Brain pericyte (primary cell): ENCODE measurements around the gene GAP43.
A peak's percentile ranks its signal among the peaks of the same experiment; 100 is the strongest.

Experiments
- DNase-seq: peaks from one replicate; pipeline ENCODE4 v3.0.0-alpha.2; 2012; ENCODE audit warnings: low read depth, low spot score

Gene GAP43

DNA sequence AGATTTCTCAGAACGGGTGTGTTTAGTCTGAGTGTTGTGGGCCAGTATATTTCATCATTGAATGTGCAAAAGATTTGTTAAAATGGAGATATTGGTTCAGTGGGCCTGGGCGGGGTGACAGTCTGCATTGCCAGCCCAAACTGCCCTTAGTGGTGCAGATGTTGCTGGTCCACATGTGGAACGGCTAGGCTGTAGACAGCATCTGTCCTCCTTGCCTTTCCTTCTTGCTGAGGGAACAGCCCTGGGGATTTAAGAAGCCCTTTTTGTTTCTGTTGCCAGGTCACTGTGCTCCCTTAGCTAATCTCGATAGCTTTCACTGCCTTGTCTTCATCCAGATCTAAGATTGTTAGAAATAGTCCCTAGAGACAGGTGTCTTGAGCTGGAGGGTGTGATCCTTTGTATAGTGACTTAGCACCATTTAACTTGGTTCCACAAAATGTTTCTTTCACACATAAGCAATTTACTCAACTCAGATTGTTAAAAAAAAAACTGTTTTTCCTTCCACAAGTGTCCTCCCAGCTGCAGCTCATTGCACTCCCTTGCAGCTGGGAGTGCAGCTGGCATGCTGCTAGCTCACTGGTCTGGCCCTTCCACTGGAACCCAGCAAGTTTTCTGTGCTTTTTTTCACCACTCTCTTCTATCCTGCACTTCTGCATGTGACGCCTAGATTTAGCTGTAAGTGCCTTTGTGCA, 37.5 kb downstream of the GAP43 start:
- no peak for DNase-seq

DNA sequence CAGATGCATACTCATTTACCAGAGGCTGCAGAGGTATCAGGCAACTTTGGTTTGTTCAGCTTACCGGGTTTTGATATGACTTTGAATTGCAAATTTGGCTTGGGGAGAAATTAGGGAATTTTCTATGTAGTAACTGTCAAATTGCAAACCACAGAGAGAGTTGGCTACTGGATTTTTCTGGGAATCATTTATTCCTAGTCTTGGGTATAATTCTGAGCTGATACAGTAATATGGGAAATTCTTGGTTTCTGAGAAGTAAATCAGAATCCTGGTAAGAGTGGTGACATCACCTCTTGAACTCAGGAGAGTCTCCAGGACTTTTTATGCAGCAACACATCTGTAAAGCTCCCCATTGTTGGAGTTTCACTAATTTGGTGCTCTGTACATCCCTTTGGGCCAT, 39.0 kb downstream of the GAP43 start:
- DNase-seq, result no peak

- no peak for DNase-seq
Observed at GRCh38 chr3:115663414-115663813, 40.1 kb downstream of the GAP43 start.

DNA sequence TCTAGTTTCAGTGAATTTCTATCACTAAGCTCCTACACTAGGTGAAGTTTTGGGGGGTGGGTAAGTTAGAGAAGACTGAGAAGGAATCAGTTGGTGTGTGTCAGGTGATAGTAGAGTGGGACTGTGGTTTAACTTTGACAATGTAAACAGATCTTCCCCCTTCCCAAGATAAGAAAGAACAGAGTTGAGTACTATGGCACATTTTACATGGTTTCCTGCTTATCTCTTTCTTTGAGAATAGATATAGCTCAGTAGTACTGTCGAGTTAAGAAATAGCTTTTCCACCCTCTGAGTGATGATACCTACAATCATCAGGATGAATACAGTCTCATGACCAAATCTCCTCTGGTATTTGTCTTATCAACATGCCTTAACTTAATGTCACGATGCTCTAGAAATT, 42.8 kb downstream of the GAP43 start:
- DNase-seq, result no peak

DNA sequence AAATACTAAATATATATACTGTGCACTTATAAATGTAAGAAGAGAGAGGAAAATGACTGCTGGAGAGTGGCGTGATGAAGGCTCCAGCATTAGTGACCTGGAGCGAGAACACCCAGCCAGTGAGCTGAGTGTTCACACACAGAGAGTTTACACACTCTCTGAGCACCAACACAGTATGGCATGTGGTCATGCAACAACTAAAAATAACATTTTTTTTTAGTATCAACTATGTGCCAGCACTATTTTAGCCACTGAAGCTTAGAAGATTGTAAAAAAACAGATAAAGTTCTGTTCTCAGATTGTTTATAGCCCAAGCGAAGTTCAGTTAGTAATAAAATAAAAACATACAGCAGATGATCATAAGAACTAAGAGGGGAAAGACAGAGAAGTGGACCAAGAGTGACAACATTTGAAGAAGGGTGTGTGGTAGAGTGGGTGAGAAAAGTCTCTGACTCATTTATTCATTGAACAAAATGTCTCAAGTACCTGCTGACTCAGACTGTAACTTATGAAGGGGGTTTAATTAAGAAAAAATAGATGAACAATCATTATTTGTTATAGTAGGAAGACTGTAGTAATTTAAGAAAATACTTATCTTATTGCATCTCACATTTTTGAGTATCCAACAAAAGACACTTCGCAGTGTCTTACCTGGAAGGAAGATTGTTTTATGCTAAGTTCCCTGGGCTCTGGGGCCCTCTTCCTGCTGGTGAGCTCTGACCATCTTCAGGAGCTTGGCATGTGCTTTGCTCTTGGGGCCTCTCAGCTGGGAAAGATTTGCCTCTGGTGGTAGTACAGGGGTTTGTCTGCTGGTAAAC, 43.8 kb downstream of the GAP43 start:
- no peak for DNase-seq

GRCh38 chr3:115667738-115668065, 44.4 kb downstream of the GAP43 start:
- no peak for DNase-seq

GRCh38 chr3:115670911-115671310, 47.6 kb downstream of the GAP43 start:
- DNase-seq, result no peak

- DNase-seq, result no peak
Observed at GRCh38 chr3:115671761-115672455, 48.6 kb downstream of the GAP43 start.

GRCh38 chr3:115673881-115674280, 50.6 kb downstream of the GAP43 start:
- DNase-seq, result no peak

DNA sequence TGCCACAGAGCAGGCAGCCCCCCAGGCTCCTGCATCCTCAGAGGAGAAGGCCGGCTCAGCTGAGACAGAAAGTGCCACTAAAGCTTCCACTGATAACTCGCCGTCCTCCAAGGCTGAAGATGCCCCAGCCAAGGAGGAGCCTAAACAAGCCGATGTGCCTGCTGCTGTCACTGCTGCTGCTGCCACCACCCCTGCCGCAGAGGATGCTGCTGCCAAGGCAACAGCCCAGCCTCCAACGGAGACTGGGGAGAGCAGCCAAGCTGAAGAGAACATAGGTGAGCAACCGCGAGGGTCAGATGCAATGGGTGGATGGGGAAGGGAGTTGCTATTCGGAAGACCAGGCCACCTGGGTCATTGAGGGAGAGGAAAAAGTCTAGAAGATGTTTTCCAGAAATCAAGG, 53.0 kb downstream of the GAP43 start:
- DNase-seq, result no peak

- no peak for DNase-seq
Observed at GRCh38 chr3:115680803-115681345, 57.6 kb downstream of the GAP43 start.

DNA sequence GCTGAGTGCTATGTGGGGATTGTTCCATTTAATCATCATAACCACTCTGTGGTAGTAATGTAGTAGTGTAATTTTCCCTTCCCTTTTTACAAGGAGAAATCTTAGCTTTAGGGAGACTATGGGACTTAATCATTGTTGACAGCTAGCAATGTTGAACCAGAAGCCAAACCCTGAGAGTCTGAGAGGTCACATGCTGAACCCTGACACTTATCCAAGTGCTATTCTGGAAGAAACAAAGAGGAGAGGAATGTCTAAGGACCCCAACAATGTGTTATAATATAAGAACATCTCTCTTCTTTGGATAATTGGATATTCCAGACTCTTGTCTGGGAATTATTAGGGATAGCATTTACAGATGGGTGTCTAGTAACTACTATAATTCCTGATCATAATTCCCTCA, 58.4 kb downstream of the GAP43 start:
- DNase-seq, result no peak

DNA sequence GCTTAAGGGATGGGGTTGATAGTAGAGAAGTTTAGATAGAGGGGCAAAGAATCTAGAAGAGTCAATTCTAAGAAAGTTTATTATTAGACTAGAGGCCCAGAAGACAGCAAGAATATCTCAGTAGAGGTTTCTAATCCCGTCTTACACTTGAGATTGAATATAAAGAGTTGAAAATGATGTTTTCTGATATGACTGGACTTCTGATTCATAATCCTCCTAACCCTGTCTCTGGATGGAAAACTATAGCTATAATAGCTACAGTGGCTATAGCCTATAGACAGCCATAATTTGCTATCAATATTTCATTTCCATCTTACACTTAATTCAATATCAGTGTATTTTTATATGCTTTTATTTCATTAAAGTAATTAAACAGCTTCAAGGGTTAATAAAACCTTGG, 60.0 kb downstream of the GAP43 start:
- no peak for DNase-seq

- no peak for DNase-seq
Observed at GRCh38 chr3:115683773-115684172, 60.5 kb downstream of the GAP43 start.

DNA sequence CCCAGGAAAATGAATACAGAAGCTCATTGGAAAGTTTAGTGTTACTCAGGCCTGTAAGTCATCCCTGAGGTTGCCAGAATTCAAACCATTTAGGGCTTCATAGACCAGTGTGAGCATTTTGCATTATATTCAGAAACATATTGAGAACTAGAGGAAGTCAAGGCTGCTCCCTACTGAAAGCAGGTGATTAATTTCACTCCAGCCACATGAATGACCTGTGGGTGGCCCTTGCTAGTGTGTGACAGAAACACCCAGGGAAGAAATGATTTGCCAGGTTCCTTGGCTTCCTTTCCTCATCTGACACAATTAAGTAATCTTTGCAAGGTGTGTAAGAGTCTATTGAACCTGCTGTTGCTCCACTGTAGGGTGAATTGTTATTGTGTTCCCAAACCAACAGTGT, 61.8 kb downstream of the GAP43 start:
- DNase-seq, result no peak

DNA sequence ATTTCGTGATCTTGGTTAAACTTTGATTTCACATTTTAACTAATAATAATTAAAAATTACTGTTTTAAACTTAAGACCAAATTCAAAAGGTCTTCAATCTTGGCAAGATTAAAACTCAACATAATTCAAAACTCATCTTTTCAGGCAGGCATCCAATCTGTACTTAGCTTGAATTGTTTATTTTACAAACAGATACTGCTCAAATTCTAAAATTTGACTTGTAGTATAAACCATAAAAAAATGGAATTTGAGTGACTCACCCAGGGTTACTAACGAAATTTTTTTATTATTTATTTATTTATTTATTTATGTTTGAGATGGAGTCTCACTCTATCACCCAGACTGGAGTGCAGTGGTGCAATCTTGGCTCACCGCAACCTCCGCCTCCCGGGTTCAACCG, 64.4 kb downstream of the GAP43 start:
- no peak for DNase-seq

DNA sequence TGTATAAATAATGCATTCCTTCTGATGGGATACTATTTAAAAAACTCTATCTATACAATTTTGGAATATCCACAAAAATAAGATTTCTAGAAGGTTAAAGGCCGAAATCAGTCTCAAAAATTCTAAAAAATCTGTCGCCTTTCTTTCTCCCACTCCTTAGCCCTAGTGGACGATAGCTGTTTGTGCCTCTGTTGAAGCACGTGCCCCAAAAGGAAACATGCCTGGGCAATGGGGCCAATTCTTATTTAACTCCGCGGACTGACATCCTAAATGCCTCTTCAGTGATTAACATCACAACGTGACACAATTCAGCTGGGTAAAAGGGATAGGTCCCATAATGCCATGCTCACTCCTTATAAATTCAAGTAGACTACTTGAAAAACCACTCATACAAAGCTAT, 65.1 kb downstream of the GAP43 start:
- DNase-seq, result no peak

DNA sequence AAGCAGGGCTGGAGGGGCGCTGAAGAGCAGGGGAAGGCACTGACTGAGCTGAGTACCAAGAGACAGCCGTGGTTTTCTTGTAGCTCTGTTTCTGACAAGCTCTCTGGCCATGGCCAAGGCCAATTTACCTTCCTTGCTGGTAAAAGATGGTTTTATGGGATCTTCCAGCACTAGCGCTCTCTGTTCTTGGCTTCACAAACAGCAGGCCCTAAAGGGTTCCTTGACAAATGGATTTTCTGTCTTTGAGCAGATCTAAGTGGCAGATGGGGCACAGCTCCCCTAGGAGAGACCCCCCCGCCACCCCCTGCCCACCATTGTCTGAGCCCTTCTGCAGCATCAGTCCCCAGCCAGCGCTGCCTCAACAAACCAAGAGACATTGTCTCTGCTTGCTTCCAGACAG, 66.6 kb downstream of the GAP43 start:
- DNase-seq, result no peak

DNA sequence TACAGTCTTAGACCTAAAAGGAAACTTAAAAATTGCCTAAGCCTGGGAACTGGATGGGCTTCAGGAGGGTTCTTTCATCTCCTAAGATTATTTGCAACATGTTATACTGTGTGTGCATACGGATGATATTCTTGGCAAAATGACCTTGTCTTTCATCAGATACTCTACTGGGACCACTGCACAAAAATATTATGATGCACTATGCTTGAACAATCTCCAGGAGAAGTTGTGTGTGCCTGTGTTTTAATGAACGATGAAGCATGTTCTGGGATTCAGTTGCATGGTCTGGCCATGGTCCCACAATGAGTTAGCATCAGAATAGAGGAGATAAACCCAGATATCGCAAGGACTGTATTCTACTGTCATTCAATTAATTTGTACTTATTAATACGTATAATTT, 68.7 kb downstream of the GAP43 start:
- no peak for DNase-seq

GRCh38 chr3:115692887-115693524, 69.7 kb downstream of the GAP43 start:
- peak; percentile 36 for DNase-seq

GRCh38 chr3:115693868-115694267, 70.6 kb downstream of the GAP43 start:
- no peak for DNase-seq

- no peak for DNase-seq
Observed at GRCh38 chr3:115695090-115695489, 71.8 kb downstream of the GAP43 start.
